AG04450 (cell line): ENCODE measurements around the gene RHBDF2. TPM values are rescaled to one million over a fixed set of nuclear protein-coding genes. Genes with fewer than 3 reads are reported as not detected.

Experiments
- CTCF ChIA-PET: fragments of 300-600, 350-600 bp; formaldehyde crosslinking; extraction: SDS; loops from one replicate; lab custom pipeline; 2022; ENCODE audit warnings: antibody characterized with exemption, inconsistent platforms; lab: Charles Lee
- POLR2A ChIA-PET: fragments of 350-600 bp; formaldehyde crosslinking; extraction: SDS; loops from one replicate; lab custom pipeline; 2021; ENCODE audit warnings: antibody characterized with exemption, inconsistent platforms; lab: Yijun Ruan, JAX
- DNase-seq: peaks from one replicate; pipeline ENCODE4 v3.0.0-alpha.2; 2011; ENCODE audit warnings: low read depth, low spot score
- H3K27ac ChIP-seq: one replicate; pipeline ENCODE4 v1.5.1; 2012; ENCODE audit warnings: low read depth, low read length, control low read depth
- H3K27me3 ChIP-seq: one replicate; pipeline ENCODE4 v1.6.0; 2012; ENCODE audit warnings: low read length; ENCODE audit not compliant: control insufficient read depth, insufficient read depth
- H3K4me3 ChIP-seq: 2 replicates; pipeline ENCODE4 v1.5.1; 2011; ENCODE audit warnings: mild to moderate bottlenecking, low read depth, low read length, control low read depth
- H3K9me3 ChIP-seq: 2 replicates; pipeline ENCODE4 v1.5.1; 2012; ENCODE audit warnings: low read length; ENCODE audit not compliant: control insufficient read depth, insufficient read depth
- CTCF ChIP-seq: IDR thresholded peaks from 2 replicates; pipeline ENCODE4 v1.5.1; 2011; ENCODE audit warnings: low read depth, low read length, control low read depth, inconsistent platforms
- polyA plus RNA-seq: library from polyadenylated mRNA; depleted of rRNA; stranded (reverse); fragments of >200 nt; gene quantifications from 2 replicates; pipeline ENCODE4 v1.2.3, GENCODE V29; 2011

RHBDF2 gene
- polyA plus RNA-seq, 1 experiment, result 5.4 TPM

DNA sequence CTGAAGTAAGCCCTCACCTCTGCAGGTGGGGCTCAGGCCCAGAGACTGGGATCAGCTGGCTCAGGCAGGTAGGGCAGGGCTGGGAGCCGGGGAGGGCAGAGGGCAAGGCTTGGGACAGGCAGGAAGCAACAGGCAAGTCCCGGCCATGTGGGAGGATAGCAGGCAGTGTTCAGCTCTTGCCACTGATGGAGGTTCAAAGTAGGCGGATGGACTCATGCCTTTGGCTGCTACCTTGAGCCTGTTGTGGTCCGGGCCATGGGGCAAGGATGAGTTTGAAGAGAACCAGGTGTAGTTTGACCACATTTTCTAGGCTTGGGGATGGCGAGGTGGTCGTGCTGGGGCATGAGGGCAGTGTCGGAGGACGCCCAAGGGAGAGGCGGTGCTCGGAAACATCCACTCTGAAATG lies 41.3 kb upstream of the RHBDF2 start:
- no peak for TF ChIP-seq CTCF
- Histone ChIP-seq H3K27me3 (peaks cover 14% of the 10 kb centered on the region), H3K4me3 (no peak overlapping the region), H3K27ac (no peak overlapping the region), H3K9me3 (no peaks in the 10 kb centered on the region)
- ChIA-PET POLR2A (no interaction called here), CTCF (interaction anchor here (1.8 to 4.8 kb wide), 2 partner anchors 19 to 81 kb away, joined by 4 to 41 read pairs; no protein-coding TSS in a partner anchor)
- DNase-seq, result no peak

- CTCF ChIA-PET, result no interaction called here
- H3K27me3 ChIP-seq, result peaks cover 16% of the 10 kb centered on the region
- no peak for DNase-seq
- H3K9me3 ChIP-seq, result no peaks in the 10 kb centered on the region
- POLR2A ChIA-PET, result no interaction called here
- H3K4me3 ChIP-seq, result no peak overlapping the region
- H3K27ac ChIP-seq, result no peak overlapping the region
- TF ChIP-seq CTCF, result no peak
Observed at GRCh38 chr17:76541739-76542454, 40.7 kb upstream of the RHBDF2 start.

- DNase-seq, result peak; percentile 87
- Histone ChIP-seq H3K27ac (peak overlapping the region; percentile 11), H3K4me3 (peak overlapping the region; percentile 47), H3K9me3 (no peaks in the 10 kb centered on the region), H3K27me3 (peaks cover 16% of the 10 kb centered on the region)
- ChIA-PET POLR2A (interaction anchor here (0.7 to 1.5 kb wide), 3 partner anchors 11 to 26 kb away, joined by 4 to 8 read pairs (median 5); no protein-coding TSS in a partner anchor), CTCF (interaction anchor here (1.0 to 2.0 kb wide), 7 partner anchors 9 to 83 kb away, joined by 3 to 8 read pairs (median 5); no protein-coding TSS in a partner anchor)
- no peak for TF ChIP-seq CTCF
Observed at GRCh38 chr17:76540381-76541300, 39.4 kb upstream of the RHBDF2 start.

DNA sequence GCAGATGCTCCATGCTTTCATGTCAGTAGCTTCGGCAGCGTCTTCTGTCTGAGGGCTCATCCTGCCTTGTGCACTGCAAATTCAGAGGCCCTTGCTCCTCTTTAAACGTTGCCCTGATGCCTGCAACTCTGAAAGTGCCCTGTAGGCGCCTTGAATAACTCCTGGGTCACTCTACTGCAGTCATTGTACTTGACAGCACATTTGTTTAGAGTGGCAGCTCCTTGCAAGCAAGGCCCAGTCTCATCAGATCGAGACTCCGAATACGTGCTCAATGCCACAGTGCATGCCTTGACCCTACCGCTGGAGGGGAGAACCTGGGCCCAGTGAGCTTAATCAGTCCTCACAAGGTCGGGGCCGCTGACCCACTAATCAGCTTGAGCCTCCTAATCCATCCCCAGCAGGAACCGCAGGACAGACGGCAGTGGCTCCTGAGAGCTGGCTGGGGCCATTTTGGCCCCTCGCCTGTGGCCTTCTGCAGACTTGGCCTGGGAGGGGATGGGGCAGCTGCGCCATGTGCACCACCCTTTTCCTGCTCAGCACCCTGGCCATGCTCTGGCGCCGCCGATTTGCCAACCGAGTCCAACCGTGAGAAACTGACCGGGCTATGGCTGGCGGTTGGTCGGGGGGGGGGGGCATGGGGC lies 38.5 kb upstream of the RHBDF2 start, which contains the start of gene PRCD:
Gene PRCD (plus strand): TSS at position 414 of the 641 bp plus-strand sequence. CDS start 98 bp downstream, at position 512.
- ChIA-PET CTCF (interaction anchor here (1.3 to 2.0 kb wide), 4 partner anchors 10 to 84 kb away, joined by 5 to 8 read pairs (median 7); no protein-coding TSS in a partner anchor), POLR2A (interaction anchor here (0.8 to 1.5 kb wide), 3 partner anchors 10 to 177 kb away, joined by 3 to 8 read pairs (median 5); no protein-coding TSS in a partner anchor)
- peak within 1 kb of the TSS; percentile 47 for H3K4me3 ChIP-seq
- TF ChIP-seq CTCF, result no peak
- H3K27me3 ChIP-seq, result peaks cover 14% of the 10 kb centered on the region
- no peak for DNase-seq
- peak within 1 kb of the TSS; percentile 11 for H3K27ac ChIP-seq
- no peaks in the 10 kb centered on the region for H3K9me3 ChIP-seq
